Activated naive CD4-positive, alpha-beta T cell (primary cell): ENCODE data around the gene MXD4.
"Not testable (repeated sequence)": the region's sequence is repeated elsewhere in the genome, so short reads cannot be mapped to it uniquely, and the experiment has no call there.

Experiments
- DNase-seq, 4 experiments: peaks; one replicate each; lab custom pipeline; 2025; lab: John Stamatoyannopoulos, UW

The MXD4 gene

GRCh38 chr4:2275044-2275397, 13.1 kb upstream of the MXD4 start:
- DNase-seq = not testable (repeated sequence)

- DNase-seq = no peak
These were observed 12.6 kb upstream of the MXD4 start for GRCh38 chr4:2274320-2275043.

- no peak for DNase-seq
These were observed 11.9 kb upstream of the MXD4 start for GRCh38 chr4:2273657-2274319.

GRCh38 chr4:2273221-2273620, 11.3 kb upstream of the MXD4 start:
- DNase-seq = no peak

GRCh38 chr4:2272828-2273120, 10.9 kb upstream of the MXD4 start:
- DNase-seq = no peak

- no peak for DNase-seq
These were observed 10.3 kb upstream of the MXD4 start for GRCh38 chr4:2272026-2272827.

- no peak for DNase-seq
These were observed 9.5 kb upstream of the MXD4 start for GRCh38 chr4:2271279-2272025.

GRCh38 chr4:2270341-2271165, 8.6 kb upstream of the MXD4 start:
- DNase-seq = no peak

GRCh38 chr4:2269618-2270163, 7.8 kb upstream of the MXD4 start:
- no peak for DNase-seq

GRCh38 chr4:2269206-2269531, 7.3 kb upstream of the MXD4 start:
- no peak for DNase-seq

GRCh38 chr4:2268357-2269205, 6.7 kb upstream of the MXD4 start:
- DNase-seq = no peak

GRCh38 chr4:2267841-2268240, 5.9 kb upstream of the MXD4 start:
- DNase-seq = no peak

GRCh38 chr4:2267320-2267811, 5.5 kb upstream of the MXD4 start:
- no peak for DNase-seq

- DNase-seq = no peak
These were observed 4.9 kb upstream of the MXD4 start for GRCh38 chr4:2266821-2267220.

GRCh38 chr4:2266181-2266580, 4.3 kb upstream of the MXD4 start:
- DNase-seq = no peak

GRCh38 chr4:2265113-2266110, 3.5 kb upstream of the MXD4 start:
- DNase-seq = no peak

- DNase-seq = no peak
These were observed 2.7 kb upstream of the MXD4 start for GRCh38 chr4:2264481-2265041.

- no peak for DNase-seq
These were observed 2.0 kb upstream of the MXD4 start for GRCh38 chr4:2263926-2264321.

- no peak for DNase-seq
These were observed 988 bp upstream of the MXD4 start for GRCh38 chr4:2262944-2263250.
